Activated CD4-positive, alpha-beta T cell treated with anti-CD3 and anti-CD28 coated beads for 36 hours (primary cell): ENCODE measurements around the gene HDAC4. TPM values are rescaled to one million over a fixed set of nuclear protein-coding genes. Genes with fewer than 3 reads are reported as not detected.

Source experiments
- ATAC-seq: fragments of 200-7000 bp; cut with Tn5 transposase; one replicate; pipeline ENCODE4 v1.10.0; 2021; ENCODE audit warnings: mild to moderate bottlenecking, moderate library complexity
- CTCF ChIA-PET: fragments of 350-600 bp; sonication (Branson Sonifier 250); formaldehyde crosslinking; loops from one replicate; lab custom pipeline; 2021; ENCODE audit warnings: antibody characterized with exemption; lab: Charles Lee
- POLR2A ChIA-PET: fragments of 350-600 bp; sonication (Branson Sonifier 250); formaldehyde crosslinking; loops from one replicate; lab custom pipeline; 2021; ENCODE audit warnings: antibody characterized with exemption, inconsistent platforms; lab: Charles Lee
- DNase-seq: peaks from one replicate; pipeline ENCODE4 v3.0.0-alpha.2; 2020
- H3K27ac Mint-ChIP-seq: one replicate; pipeline ENCODE4 v1.8.0; 2021; ENCODE audit warnings: mixed read lengths
- H3K27me3 Mint-ChIP-seq: one replicate; pipeline ENCODE4 v1.8.0; 2021; ENCODE audit warnings: mixed read lengths
- H3K36me3 Mint-ChIP-seq: one replicate; pipeline ENCODE4 v1.8.0; 2021; ENCODE audit warnings: low read depth, mixed read lengths
- H3K4me1 Mint-ChIP-seq: one replicate; pipeline ENCODE4 v1.8.0; 2021; ENCODE audit warnings: mixed read lengths
- H3K4me3 Mint-ChIP-seq: one replicate; pipeline ENCODE4 v1.8.0; 2021; ENCODE audit warnings: mild to moderate bottlenecking, moderate library complexity, mixed read lengths
- H3K9me3 Mint-ChIP-seq: one replicate; pipeline ENCODE4 v1.8.0; 2021; ENCODE audit warnings: low read depth, mixed read lengths
- intact Hi-C, 2 experiments: fragments of 100-400 bp; cut with DNase I in 1 of 2; cut with micrococcal nuclease in 1 of 2; formaldehyde crosslinking; loops; one replicate each; pipeline versions ENCODE4 v1.14.2 to v1.15.1; 2022 to 2024; cut with DNase I, micrococcal nuclease
- total RNA-seq, 2 experiments: library from RNA; stranded (reverse); gene quantifications; one replicate each; pipeline ENCODE4 v1.2.3, GENCODE V29; 2021

Gene HDAC4
- total RNA-seq, 2 experiments from 2014 or later = 25.4 to 30.4 TPM

- ATAC-seq = no peak
- no peaks in the 10 kb centered on the region for H3K4me1 Mint-ChIP-seq
- intact Hi-C loops = no loop called here
- H3K27me3 Mint-ChIP-seq = no peaks in the 10 kb centered on the region
- H3K36me3 Mint-ChIP-seq = peaks cover 7% of the 10 kb centered on the region
- H3K9me3 Mint-ChIP-seq = no peaks in the 10 kb centered on the region
- ChIA-PET POLR2A (no interaction called here), CTCF (no interaction called here)
- H3K27ac Mint-ChIP-seq = no peak overlapping the region
- H3K4me3 Mint-ChIP-seq = no peak overlapping the region
- DNase-seq = no peak
Measured at GRCh38 chr2:239093952-239094351, 306.9 kb downstream of the HDAC4 start.

- ATAC-seq (no peak), DNase-seq (no peak)
- ChIA-PET CTCF (interaction anchor here (0.5 kb wide), 1 partner anchor 146 kb away, joined by 4 read pairs; no protein-coding TSS in a partner anchor), POLR2A (no interaction called here)
- H3K4me1 Mint-ChIP-seq = no peaks in the 10 kb centered on the region
- H3K4me3 Mint-ChIP-seq = no peak overlapping the region
- H3K27me3 Mint-ChIP-seq = no peaks in the 10 kb centered on the region
- H3K36me3 Mint-ChIP-seq = peaks cover 7% of the 10 kb centered on the region
- no peak overlapping the region for H3K27ac Mint-ChIP-seq
- no peaks in the 10 kb centered on the region for H3K9me3 Mint-ChIP-seq
- intact Hi-C loops = no loop called here
Measured at GRCh38 chr2:239093542-239093941, 307.3 kb downstream of the HDAC4 start.

GRCh38 chr2:239092571-239093294 is 308.1 kb downstream of the HDAC4 start:
- ATAC-seq = no peak
- H3K27me3 Mint-ChIP-seq = no peaks in the 10 kb centered on the region
- no peak for DNase-seq
- intact Hi-C loops = no loop called here
- H3K4me3 Mint-ChIP-seq = no peak overlapping the region
- ChIA-PET POLR2A (no interaction called here), CTCF (interaction anchor here (0.5 kb wide), 1 partner anchor 147 kb away, joined by 4 read pairs; no protein-coding TSS in a partner anchor)
- H3K9me3 Mint-ChIP-seq = no peaks in the 10 kb centered on the region
- peaks cover 6% of the 10 kb centered on the region for H3K36me3 Mint-ChIP-seq
- no peak overlapping the region for H3K27ac Mint-ChIP-seq
- no peaks in the 10 kb centered on the region for H3K4me1 Mint-ChIP-seq

GRCh38 chr2:239089884-239090283 is 310.9 kb downstream of the HDAC4 start:
- Mint-ChIP-seq H3K36me3 (peaks cover 6% of the 10 kb centered on the region), H3K4me3 (no peak overlapping the region), H3K9me3 (no peaks in the 10 kb centered on the region), H3K4me1 (no peaks in the 10 kb centered on the region), H3K27ac (no peak overlapping the region), H3K27me3 (no peaks in the 10 kb centered on the region)
- CTCF ChIA-PET = no interaction called here
- ATAC-seq (no peak), DNase-seq (peak; percentile 12)
- POLR2A ChIA-PET = no interaction called here
- intact Hi-C loops = no loop called here

DNA sequence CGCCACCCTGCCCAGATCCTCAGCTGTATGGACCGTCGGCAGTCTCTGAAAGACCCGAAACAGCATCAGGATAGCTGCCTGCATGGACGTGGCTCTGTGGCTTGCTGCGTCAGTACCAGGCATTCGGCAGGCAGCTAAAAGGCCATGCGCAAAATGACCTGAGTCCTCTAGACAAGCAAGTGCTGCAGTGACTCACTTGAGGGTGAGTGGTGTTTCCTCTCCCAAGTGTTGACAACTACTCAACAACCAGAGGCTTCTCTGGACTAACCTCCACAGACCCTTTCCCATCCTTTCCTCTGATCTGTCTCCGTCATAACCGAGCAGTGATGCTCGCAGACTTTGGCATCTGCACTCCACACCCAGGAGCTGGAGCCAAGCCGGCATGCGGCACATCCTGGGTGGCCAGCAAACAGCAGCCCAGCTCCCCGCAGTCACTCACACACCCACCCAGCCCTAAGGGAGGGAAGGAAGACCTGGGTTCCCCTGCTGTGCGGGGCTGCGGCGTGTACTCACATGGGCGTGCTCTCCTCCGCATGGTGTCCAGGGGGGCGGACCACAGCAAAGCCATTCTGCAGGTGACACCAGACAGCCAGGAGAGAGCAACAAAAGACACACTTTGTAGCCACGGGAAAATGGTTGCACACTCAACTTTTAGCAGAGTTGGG is 313.6 kb downstream of the HDAC4 start:
- ChIA-PET CTCF (no interaction called here), POLR2A (no interaction called here)
- H3K4me3 Mint-ChIP-seq = no peak overlapping the region
- no peak overlapping the region for H3K27ac Mint-ChIP-seq
- ATAC-seq (no peak), DNase-seq (no peak)
- no peaks in the 10 kb centered on the region for H3K9me3 Mint-ChIP-seq
- no peaks in the 10 kb centered on the region for H3K4me1 Mint-ChIP-seq
- H3K27me3 Mint-ChIP-seq = no peaks in the 10 kb centered on the region
- intact Hi-C loops = no loop called here
- H3K36me3 Mint-ChIP-seq = peaks cover 6% of the 10 kb centered on the region

- CTCF ChIA-PET = no interaction called here
- no peaks in the 10 kb centered on the region for H3K9me3 Mint-ChIP-seq
Measured at GRCh38 chr2:239086325-239087020, 314.3 kb downstream of the HDAC4 start.

GRCh38 chr2:239085201-239085992 is 315.4 kb downstream of the HDAC4 start:
- Mint-ChIP-seq H3K4me1 (no peaks in the 10 kb centered on the region), H3K27me3 (no peaks in the 10 kb centered on the region), H3K4me3 (no peak overlapping the region), H3K9me3 (no peaks in the 10 kb centered on the region), H3K27ac (no peak overlapping the region), H3K36me3 (peaks cover 3% of the 10 kb centered on the region)
- DNase-seq (no peak), ATAC-seq (no peak)
- intact Hi-C loops = no loop called here
- CTCF ChIA-PET = no interaction called here
- POLR2A ChIA-PET = no interaction called here

More at GRCh38 chr2:239086325-239087020, 314.3 kb downstream of the HDAC4 start:
- Mint-ChIP-seq H3K36me3 (peaks cover 6% of the 10 kb centered on the region), H3K27ac (no peak overlapping the region), H3K27me3 (no peaks in the 10 kb centered on the region), H3K4me3 (no peak overlapping the region), H3K4me1 (no peaks in the 10 kb centered on the region)
- POLR2A ChIA-PET = no interaction called here
- DNase-seq (no peak), ATAC-seq (no peak)
- intact Hi-C loops = no loop called here

GRCh38 chr2:239084007-239084406 is 316.8 kb downstream of the HDAC4 start:
- ATAC-seq = no peak
- no peak overlapping the region for H3K27ac Mint-ChIP-seq
- CTCF ChIA-PET = no interaction called here
- no peaks in the 10 kb centered on the region for H3K4me1 Mint-ChIP-seq
- peaks cover 8% of the 10 kb centered on the region for H3K36me3 Mint-ChIP-seq
- no peaks in the 10 kb centered on the region for H3K9me3 Mint-ChIP-seq
- no peak overlapping the region for H3K4me3 Mint-ChIP-seq
- intact Hi-C loops = no loop called here
- H3K27me3 Mint-ChIP-seq = no peaks in the 10 kb centered on the region
- DNase-seq = no peak
- POLR2A ChIA-PET = no interaction called here

DNA sequence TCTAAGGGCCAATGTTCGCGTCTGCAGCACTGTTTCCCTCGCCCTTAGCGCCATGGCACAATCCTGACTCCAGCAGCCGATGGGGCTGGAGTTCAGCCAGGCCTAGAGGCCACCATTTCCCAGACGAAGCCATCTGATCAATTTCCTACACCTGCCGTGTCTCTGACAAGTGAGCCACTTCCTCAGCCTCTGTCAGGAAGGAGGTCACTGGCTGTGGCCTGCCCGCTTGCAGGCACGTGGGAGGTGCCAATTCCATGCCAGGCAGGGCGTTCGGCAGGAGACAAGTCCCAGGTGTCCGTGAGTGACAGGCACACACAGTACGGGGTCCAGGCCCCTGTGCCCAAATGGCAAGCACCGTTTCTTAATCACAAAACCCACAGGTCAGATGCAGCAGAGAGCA is 318.4 kb downstream of the HDAC4 start:
- Mint-ChIP-seq H3K4me3 (no peak overlapping the region), H3K9me3 (no peaks in the 10 kb centered on the region), H3K27me3 (no peaks in the 10 kb centered on the region), H3K27ac (no peak overlapping the region), H3K4me1 (no peaks in the 10 kb centered on the region), H3K36me3 (peaks cover 7% of the 10 kb centered on the region)
- ChIA-PET POLR2A (no interaction called here), CTCF (no interaction called here)
- DNase-seq (no peak), ATAC-seq (no peak)
- intact Hi-C loops = no loop called here

- CTCF ChIA-PET = no interaction called here
- Mint-ChIP-seq H3K4me1 (no peaks in the 10 kb centered on the region), H3K9me3 (no peaks in the 10 kb centered on the region), H3K27me3 (no peaks in the 10 kb centered on the region), H3K4me3 (no peak overlapping the region), H3K27ac (no peak overlapping the region), H3K36me3 (peaks cover 7% of the 10 kb centered on the region)
- intact Hi-C loops = no loop called here
- DNase-seq (no peak), ATAC-seq (no peak)
- POLR2A ChIA-PET = no interaction called here
Measured at GRCh38 chr2:239081622-239082021, 319.2 kb downstream of the HDAC4 start.

DNA sequence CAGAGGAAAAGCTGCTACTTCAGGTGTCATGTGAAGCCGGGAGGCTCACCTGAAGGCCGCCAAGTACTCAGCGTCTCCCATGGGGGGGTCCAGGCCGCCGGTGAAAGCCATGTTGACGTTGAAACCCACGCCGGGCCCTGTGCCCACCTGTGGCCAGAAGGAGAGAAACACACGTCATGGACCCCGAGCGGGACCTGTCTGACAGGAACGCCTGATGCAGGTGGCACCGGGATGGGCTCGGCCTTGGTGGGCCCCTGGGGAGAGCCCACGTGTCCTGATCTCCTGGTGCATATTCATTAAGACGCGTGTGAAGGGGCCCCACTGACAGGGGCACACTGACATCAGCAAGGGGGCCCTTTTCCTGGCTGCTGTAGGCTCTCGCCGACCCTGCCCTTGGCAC is 319.8 kb downstream of the HDAC4 start:
- no peaks in the 10 kb centered on the region for H3K9me3 Mint-ChIP-seq

More for the DNA sequence above, 319.8 kb downstream of the HDAC4 start:
- ChIA-PET CTCF (no interaction called here), POLR2A (no interaction called here)
- H3K27ac Mint-ChIP-seq = no peak overlapping the region
- intact Hi-C loops = no loop called here
- DNase-seq (no peak), ATAC-seq (no peak)
- peaks cover 9% of the 10 kb centered on the region for H3K36me3 Mint-ChIP-seq
- H3K4me3 Mint-ChIP-seq = no peak overlapping the region
- no peaks in the 10 kb centered on the region for H3K4me1 Mint-ChIP-seq
- no peaks in the 10 kb centered on the region for H3K27me3 Mint-ChIP-seq
